Ascending aorta (tissue), 2 donors: ENCODE data around the gene SAP25. TPM values are rescaled to one million over a fixed set of nuclear protein-coding genes. Genes with fewer than 3 reads are reported as not detected.

Experiments used
- DNase-seq, 2 donors: peaks; one replicate each; pipeline ENCODE4 v3.0.0-alpha.2; 2019; ENCODE audit warnings: low spot score in 2 of 2
- H3K27ac ChIP-seq, 2 donors: fragments of 200-600 bp; sonication (generic); one replicate each; pipeline ENCODE4 v1.5.1; 2016 to 2017; ENCODE audit warnings: mild to moderate bottlenecking in 1 of 2
- H3K27me3 ChIP-seq: fragments of 200-600 bp; sonication (generic); one replicate; pipeline ENCODE4 v1.5.1; 2017
- H3K36me3 ChIP-seq, 2 donors: fragments of 200-600 bp; sonication (generic); one replicate each; pipeline ENCODE4 v1.5.1; 2016
- H3K4me1 ChIP-seq, 2 donors: fragments of 200-600 bp; sonication (generic); one replicate each; pipeline ENCODE4 v1.5.1; 2016 to 2017; ENCODE audit warnings: mild to moderate bottlenecking in 1 of 2
- H3K4me3 ChIP-seq, 2 donors: fragments of 200-600 bp; sonication (generic); one replicate each; pipeline ENCODE4 v1.5.1; 2016 to 2017; ENCODE audit warnings: mild to moderate bottlenecking in 1 of 2
- H3K9me3 ChIP-seq, 2 donors: fragments of 200-600 bp; sonication (generic); one replicate each; pipeline ENCODE4 v1.5.1; 2016
- intact Hi-C: fragments of 100-400 bp; cut with DNase I; formaldehyde crosslinking; loops from one replicate; pipeline ENCODE4 v1.15.1; 2023
- total RNA-seq: library from RNA; depleted of rRNA; stranded (reverse); fragments of >200 nt; gene quantifications from one replicate; pipeline ENCODE4 v1.1.0, GENCODE V29; 2016
- TF ChIP-seq, protein P1 (sequence below), 3 experiments: fragments of 200-600 bp in 2 of 3; fragments of 450-650 bp in 1 of 3; sonication (generic) in 2 of 3; IDR thresholded peaks; one replicate each; pipeline ENCODE4 v1.5.1; 2016 to 2019; ENCODE audit warnings: antibody characterized with exemption in 3 of 3, mild to moderate bottlenecking in 1 of 3, moderate library complexity in 1 of 3

Gene SAP25
- total RNA-seq, result 11.8 TPM

- TF ChIP-seq, protein P1, sequence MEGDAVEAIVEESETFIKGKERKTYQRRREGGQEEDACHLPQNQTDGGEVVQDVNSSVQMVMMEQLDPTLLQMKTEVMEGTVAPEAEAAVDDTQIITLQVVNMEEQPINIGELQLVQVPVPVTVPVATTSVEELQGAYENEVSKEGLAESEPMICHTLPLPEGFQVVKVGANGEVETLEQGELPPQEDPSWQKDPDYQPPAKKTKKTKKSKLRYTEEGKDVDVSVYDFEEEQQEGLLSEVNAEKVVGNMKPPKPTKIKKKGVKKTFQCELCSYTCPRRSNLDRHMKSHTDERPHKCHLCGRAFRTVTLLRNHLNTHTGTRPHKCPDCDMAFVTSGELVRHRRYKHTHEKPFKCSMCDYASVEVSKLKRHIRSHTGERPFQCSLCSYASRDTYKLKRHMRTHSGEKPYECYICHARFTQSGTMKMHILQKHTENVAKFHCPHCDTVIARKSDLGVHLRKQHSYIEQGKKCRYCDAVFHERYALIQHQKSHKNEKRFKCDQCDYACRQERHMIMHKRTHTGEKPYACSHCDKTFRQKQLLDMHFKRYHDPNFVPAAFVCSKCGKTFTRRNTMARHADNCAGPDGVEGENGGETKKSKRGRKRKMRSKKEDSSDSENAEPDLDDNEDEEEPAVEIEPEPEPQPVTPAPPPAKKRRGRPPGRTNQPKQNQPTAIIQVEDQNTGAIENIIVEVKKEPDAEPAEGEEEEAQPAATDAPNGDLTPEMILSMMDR (IDR thresholded peaks at IDR 0.05), result no peak
- Histone ChIP-seq H3K4me3 (no peak within 1 kb of the TSS), H3K36me3 (peaks cover 39 to 49% of the 10 kb centered on the region in 2 donors), H3K27me3 (no peaks in the 10 kb centered on the region), H3K27ac (no peak within 1 kb of the TSS), H3K4me1 (peaks cover 0 to 10% of the 10 kb centered on the region in 2 donors), H3K9me3 (no peaks in the 10 kb centered on the region)
- intact Hi-C loops, result no loop called here
- no peak for DNase-seq
These were observed at the start of gene SAP25 for GRCh38 chr7:100573691-100574361. Gene SAP25 (minus strand): TSS chr7:100573900. CDS start chr7:100573742, 158 bp downstream.

DNA sequence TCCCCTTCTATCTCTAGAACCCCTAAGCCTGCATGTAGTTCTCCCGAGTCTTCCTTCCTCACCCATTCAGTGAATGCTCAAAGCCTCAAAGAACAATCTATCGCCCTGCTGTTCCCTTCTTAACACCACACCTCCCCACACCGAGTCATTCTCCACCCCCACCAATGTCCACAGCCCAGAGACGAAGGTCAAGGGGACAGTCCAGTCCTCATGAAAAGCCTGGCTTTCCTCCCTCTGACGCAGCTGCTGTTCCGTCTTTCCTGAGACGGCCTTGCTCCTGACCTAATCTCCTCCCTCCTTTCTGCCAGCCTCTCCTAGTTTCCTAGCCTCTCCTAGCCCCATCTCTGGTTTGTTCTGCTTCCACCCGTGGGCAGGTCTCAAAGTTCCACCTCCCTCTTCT, 47.9 kb upstream of the SAP25 start:
- Histone ChIP-seq H3K4me1 (no peaks in the 10 kb centered on the region), H3K9me3 (no peaks in the 10 kb centered on the region), H3K27ac (no peak overlapping the region), H3K27me3 (no peaks in the 10 kb centered on the region), H3K4me3 (no peak overlapping the region), H3K36me3 (peaks cover 0 to 5% of the 10 kb centered on the region in 2 donors)
- intact Hi-C loops, result no loop called here
- no peak for DNase-seq
- TF ChIP-seq, protein P1 (IDR thresholded peaks at IDR 0.05), result no peak

DNA sequence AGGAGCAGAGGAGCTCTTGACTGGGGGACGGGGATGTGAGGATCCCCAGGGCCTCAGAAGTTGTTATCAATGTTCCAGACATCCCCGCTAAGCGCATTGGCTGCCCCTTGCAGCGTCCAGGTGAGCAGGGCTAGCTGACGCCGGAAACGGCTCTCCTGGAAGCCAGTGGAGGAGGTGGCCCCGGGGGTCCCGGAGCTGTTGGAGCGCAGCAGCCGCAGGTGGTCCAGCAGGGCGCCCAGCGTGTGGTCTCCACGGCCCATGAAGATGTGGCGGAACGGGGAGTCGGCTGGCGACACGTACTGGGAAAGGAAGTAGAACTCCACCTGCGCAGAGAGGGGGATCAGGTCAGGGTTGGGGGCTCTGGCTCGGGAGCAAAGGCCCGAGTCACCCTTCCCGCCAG, 47.1 kb upstream of the SAP25 start:
- intact Hi-C loops, result no loop called here

GRCh38 chr7:100620239-100620638, 46.5 kb upstream of the SAP25 start:
- H3K36me3 ChIP-seq, result peaks cover 0 to 5% of the 10 kb centered on the region in 2 donors
- DNase-seq, result no peak
- H3K27ac ChIP-seq, result no peak overlapping the region
- TF ChIP-seq, protein P1 (IDR thresholded peaks at IDR 0.05), result no peak
- H3K9me3 ChIP-seq, result no peaks in the 10 kb centered on the region
- intact Hi-C loops, result no loop called here
- H3K4me1 ChIP-seq, result no peaks in the 10 kb centered on the region
- no peaks in the 10 kb centered on the region for H3K27me3 ChIP-seq
- no peak overlapping the region for H3K4me3 ChIP-seq

More for the DNA sequence above, 47.1 kb upstream of the SAP25 start:
- TF ChIP-seq, protein P1 (IDR thresholded peaks at IDR 0.05), result no peak
- Histone ChIP-seq H3K36me3 (peaks cover 0 to 5% of the 10 kb centered on the region in 2 donors), H3K9me3 (no peaks in the 10 kb centered on the region), H3K27me3 (no peaks in the 10 kb centered on the region), H3K4me3 (no peak overlapping the region), H3K4me1 (no peaks in the 10 kb centered on the region), H3K27ac (no peak overlapping the region)
- no peak for DNase-seq

- Histone ChIP-seq H3K27ac (no peak overlapping the region), H3K4me3 (no peak overlapping the region), H3K9me3 (no peaks in the 10 kb centered on the region), H3K36me3 (peaks cover 0 to 5% of the 10 kb centered on the region in 2 donors), H3K27me3 (no peaks in the 10 kb centered on the region), H3K4me1 (peaks cover 3 to 11% of the 10 kb centered on the region in 2 donors)
- intact Hi-C loops, result loop anchor here (5.0 kb wide), 3 partner anchors 78 to 177 kb away; partner anchors contain the start of genes GIGYF1 and PPP1R35
- TF ChIP-seq, protein P1 (IDR thresholded peaks at IDR 0.05), result no peak
- no peak for DNase-seq
These were observed 40.7 kb upstream of the SAP25 start for GRCh38 chr7:100614308-100614861.
